ENCODE results near the gene IL25. TPM values are rescaled to one million over a fixed set of nuclear protein-coding genes. Genes with fewer than 3 reads are reported as not detected.
"Not testable (repeated sequence)": the region's sequence is repeated elsewhere in the genome, so short reads cannot be mapped to it uniquely, and the experiment has no call there.

IL25 gene
- total RNA-seq, 1 donor from 2014 or later = not detected

GRCh38 chr14:23409475-23409874 lies 36.9 kb downstream of the IL25 start:
- H3K27ac Mint-ChIP-seq = no peak overlapping the region

GRCh38 chr14:23409966-23410635 lies 37.5 kb downstream of the IL25 start:
- no peak overlapping the region for H3K4me3 Mint-ChIP-seq
- intact Hi-C loops (cut with micrococcal nuclease) = no loop called here
- H3K4me1 Mint-ChIP-seq = no peaks in the 10 kb centered on the region
- DNase-seq = no peak
- H3K9me3 Mint-ChIP-seq = no peaks in the 10 kb centered on the region
- H3K36me3 Mint-ChIP-seq (ENCODE audit: low read depth) = no peaks in the 10 kb centered on the region
- H3K27ac Mint-ChIP-seq = peak overlapping the region; percentile 17
- peaks cover 2% of the 10 kb centered on the region for H3K27me3 Mint-ChIP-seq

More at GRCh38 chr14:23409475-23409874, 36.9 kb downstream of the IL25 start:
- no peaks in the 10 kb centered on the region for H3K9me3 Mint-ChIP-seq
- H3K4me1 Mint-ChIP-seq = no peaks in the 10 kb centered on the region
- intact Hi-C loops (cut with micrococcal nuclease) = no loop called here
- H3K36me3 Mint-ChIP-seq (ENCODE audit: low read depth) = no peaks in the 10 kb centered on the region
- H3K27me3 Mint-ChIP-seq = peaks cover 2% of the 10 kb centered on the region
- DNase-seq = no peak
- H3K4me3 Mint-ChIP-seq = no peak overlapping the region

- Mint-ChIP-seq H3K36me3 (ENCODE audit: low read depth) (no peaks in the 10 kb centered on the region), H3K4me3 (no peak overlapping the region), H3K27ac (no peak overlapping the region), H3K4me1 (no peaks in the 10 kb centered on the region), H3K27me3 (peaks cover 2% of the 10 kb centered on the region), H3K9me3 (no peaks in the 10 kb centered on the region)
- intact Hi-C loops (cut with micrococcal nuclease) = no loop called here
- no peak for DNase-seq
These were observed 39.2 kb downstream of the IL25 start for GRCh38 chr14:23411563-23412525.

- Mint-ChIP-seq H3K4me3 (no peak overlapping the region), H3K4me1 (no peaks in the 10 kb centered on the region), H3K27ac (no peak overlapping the region), H3K27me3 (no peaks in the 10 kb centered on the region), H3K9me3 (no peaks in the 10 kb centered on the region), H3K36me3 (ENCODE audit: low read depth) (no peaks in the 10 kb centered on the region)
- intact Hi-C loops (cut with micrococcal nuclease) = no loop called here
- DNase-seq = no peak
These were observed 41.1 kb downstream of the IL25 start for GRCh38 chr14:23413681-23414080.

GRCh38 chr14:23414254-23414653 lies 41.6 kb downstream of the IL25 start:
- H3K36me3 Mint-ChIP-seq (ENCODE audit: low read depth) = no peaks in the 10 kb centered on the region
- H3K4me1 Mint-ChIP-seq = no peaks in the 10 kb centered on the region
- DNase-seq = no peak
- H3K27ac Mint-ChIP-seq = no peak overlapping the region
- H3K4me3 Mint-ChIP-seq = no peak overlapping the region
- intact Hi-C loops (cut with micrococcal nuclease) = no loop called here
- H3K27me3 Mint-ChIP-seq = no peaks in the 10 kb centered on the region
- H3K9me3 Mint-ChIP-seq = no peaks in the 10 kb centered on the region

GRCh38 chr14:23414906-23415820 lies 42.6 kb downstream of the IL25 start:
- DNase-seq = no peak
- H3K27me3 Mint-ChIP-seq = no peaks in the 10 kb centered on the region
- intact Hi-C loops (cut with micrococcal nuclease) = no loop called here
- H3K27ac Mint-ChIP-seq = no peak overlapping the region
- no peaks in the 10 kb centered on the region for H3K36me3 Mint-ChIP-seq (ENCODE audit: low read depth)
- H3K4me3 Mint-ChIP-seq = no peak overlapping the region
- peaks cover 2% of the 10 kb centered on the region for H3K4me1 Mint-ChIP-seq
- no peaks in the 10 kb centered on the region for H3K9me3 Mint-ChIP-seq

- Mint-ChIP-seq H3K36me3 (ENCODE audit: low read depth) (no peaks in the 10 kb centered on the region), H3K9me3 (no peaks in the 10 kb centered on the region), H3K4me3 (no peak overlapping the region), H3K4me1 (peaks cover 7% of the 10 kb centered on the region), H3K27ac (no peak overlapping the region), H3K27me3 (no peaks in the 10 kb centered on the region)
- DNase-seq = no peak
- intact Hi-C loops (cut with micrococcal nuclease) = no loop called here
These were observed 43.5 kb downstream of the IL25 start for GRCh38 chr14:23415821-23416778.

GRCh38 chr14:23416801-23417200 lies 44.2 kb downstream of the IL25 start:
- DNase-seq = no peak
- H3K9me3 Mint-ChIP-seq = no peaks in the 10 kb centered on the region
- H3K4me1 Mint-ChIP-seq = peaks cover 13% of the 10 kb centered on the region
- H3K4me3 Mint-ChIP-seq = no peak overlapping the region
- H3K27ac Mint-ChIP-seq = no peak overlapping the region
- H3K36me3 Mint-ChIP-seq (ENCODE audit: low read depth) = no peaks in the 10 kb centered on the region
- intact Hi-C loops (cut with micrococcal nuclease) = no loop called here
- no peaks in the 10 kb centered on the region for H3K27me3 Mint-ChIP-seq

- DNase-seq; H3K4me3 Mint-ChIP-seq; H3K36me3 Mint-ChIP-seq (ENCODE audit: low read depth); H3K9me3 Mint-ChIP-seq; intact Hi-C loops (cut with micrococcal nuclease); H3K27me3 Mint-ChIP-seq; H3K27ac Mint-ChIP-seq: not testable (repeated sequence)
- H3K4me1 Mint-ChIP-seq = peaks cover 17% of the 10 kb centered on the region
These were observed 44.7 kb downstream of the IL25 start for GRCh38 chr14:23417269-23417668.

GRCh38 chr14:23418021-23418420 lies 45.4 kb downstream of the IL25 start:
- Mint-ChIP-seq H3K27me3 (no peaks in the 10 kb centered on the region), H3K9me3 (no peaks in the 10 kb centered on the region), H3K4me3 (no peak overlapping the region), H3K36me3 (ENCODE audit: low read depth) (no peaks in the 10 kb centered on the region), H3K27ac (no peak overlapping the region), H3K4me1 (peaks cover 17% of the 10 kb centered on the region)
- intact Hi-C loops (cut with micrococcal nuclease) = no loop called here
- DNase-seq = no peak

GRCh38 chr14:23419646-23420045 lies 47.0 kb downstream of the IL25 start:
- H3K27ac Mint-ChIP-seq = peak overlapping the region; percentile 68
- H3K36me3 Mint-ChIP-seq (ENCODE audit: low read depth); H3K27me3 Mint-ChIP-seq; H3K9me3 Mint-ChIP-seq; DNase-seq; H3K4me3 Mint-ChIP-seq; intact Hi-C loops (cut with micrococcal nuclease): not testable (repeated sequence)
- H3K4me1 Mint-ChIP-seq = peaks cover 17% of the 10 kb centered on the region

- DNase-seq = peak; percentile 77
- Mint-ChIP-seq H3K9me3 (no peaks in the 10 kb centered on the region), H3K36me3 (ENCODE audit: low read depth) (no peaks in the 10 kb centered on the region), H3K4me3 (no peak overlapping the region), H3K27ac (peak overlapping the region; percentile 85), H3K4me1 (peaks cover 17% of the 10 kb centered on the region), H3K27me3 (no peaks in the 10 kb centered on the region)
- intact Hi-C loops (cut with micrococcal nuclease) = no loop called here
These were observed 49.0 kb downstream of the IL25 start for GRCh38 chr14:23421594-23421993.

- no peaks in the 10 kb centered on the region for H3K27me3 Mint-ChIP-seq
- H3K36me3 Mint-ChIP-seq (ENCODE audit: low read depth) = no peaks in the 10 kb centered on the region
- no peaks in the 10 kb centered on the region for H3K9me3 Mint-ChIP-seq
- intact Hi-C loops (cut with micrococcal nuclease) = no loop called here
- no peak for DNase-seq
- H3K4me1 Mint-ChIP-seq = peaks cover 17% of the 10 kb centered on the region
- H3K4me3 Mint-ChIP-seq = no peak overlapping the region
- peak overlapping the region; percentile 11 for H3K27ac Mint-ChIP-seq
These were observed 51.0 kb downstream of the IL25 start for GRCh38 chr14:23423657-23424056.
